C4-2B (cell line): ENCODE data around the gene EIF2S2.

Experiments used
- ZFX ChIP-seq: fragments of 450-650 bp; IDR thresholded peaks from 2 replicates; pipeline ENCODE4 v1.6.1; 2017
- TF ChIP-seq, protein P1 (sequence below): fragments of 450-650 bp; conservative IDR thresholded peaks from 2 replicates; pipeline ENCODE4 v1.5.1; 2017; ENCODE audit warnings: mild to moderate bottlenecking

DNA sequence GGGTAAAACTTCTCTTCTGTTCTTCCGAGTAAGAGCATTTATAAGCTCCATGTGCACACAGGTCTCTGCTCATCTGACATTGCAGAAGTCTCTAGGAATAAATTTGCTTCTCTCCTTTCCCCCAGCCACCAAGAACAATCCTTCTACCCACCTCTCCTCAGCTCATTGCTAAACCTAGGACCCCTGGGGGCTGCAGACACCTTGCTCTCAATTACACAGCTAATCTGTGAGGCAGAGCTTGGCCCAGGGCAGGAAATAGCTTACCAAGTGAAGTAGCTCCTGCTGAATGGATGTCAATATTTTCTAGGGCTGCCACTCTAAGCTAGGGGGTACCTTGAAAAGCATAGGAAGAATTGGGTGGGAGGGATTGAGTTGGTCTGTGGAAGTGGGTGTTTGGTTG lies 44.0 kb downstream of the EIF2S2 start:
- TF ChIP-seq, protein P1, sequence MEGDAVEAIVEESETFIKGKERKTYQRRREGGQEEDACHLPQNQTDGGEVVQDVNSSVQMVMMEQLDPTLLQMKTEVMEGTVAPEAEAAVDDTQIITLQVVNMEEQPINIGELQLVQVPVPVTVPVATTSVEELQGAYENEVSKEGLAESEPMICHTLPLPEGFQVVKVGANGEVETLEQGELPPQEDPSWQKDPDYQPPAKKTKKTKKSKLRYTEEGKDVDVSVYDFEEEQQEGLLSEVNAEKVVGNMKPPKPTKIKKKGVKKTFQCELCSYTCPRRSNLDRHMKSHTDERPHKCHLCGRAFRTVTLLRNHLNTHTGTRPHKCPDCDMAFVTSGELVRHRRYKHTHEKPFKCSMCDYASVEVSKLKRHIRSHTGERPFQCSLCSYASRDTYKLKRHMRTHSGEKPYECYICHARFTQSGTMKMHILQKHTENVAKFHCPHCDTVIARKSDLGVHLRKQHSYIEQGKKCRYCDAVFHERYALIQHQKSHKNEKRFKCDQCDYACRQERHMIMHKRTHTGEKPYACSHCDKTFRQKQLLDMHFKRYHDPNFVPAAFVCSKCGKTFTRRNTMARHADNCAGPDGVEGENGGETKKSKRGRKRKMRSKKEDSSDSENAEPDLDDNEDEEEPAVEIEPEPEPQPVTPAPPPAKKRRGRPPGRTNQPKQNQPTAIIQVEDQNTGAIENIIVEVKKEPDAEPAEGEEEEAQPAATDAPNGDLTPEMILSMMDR: no peak
- no peak for TF ChIP-seq ZFX
